ENCODE data around the gene FAM227B.

- TF ChIP-seq POLR2AphosphoS5 (IDR thresholded peaks at IDR 0.05; ENCODE audit: low read depth, low read length): peak; percentile 93
- TF ChIP-seq POLR2A (IDR thresholded peaks at IDR 0.05; ENCODE audit: low read depth, low read length): peak; percentile 92
Observed at GRCh38 chr15:49620658-49621368, at the start of gene FAM227B, which contains the start of gene DTWD1.

All from GM12891 (cell line).